Hepatocyte (in vitro differentiated cells): ENCODE results near the gene PI4K2A. TPM values are rescaled to one million over a fixed set of nuclear protein-coding genes. Genes with fewer than 3 reads are reported as not detected.
A peak's percentile ranks its signal among the peaks of the same experiment; 100 is the strongest.

Experiments used
- DNase-seq: peaks from one replicate; pipeline ENCODE4 v3.0.0-alpha.2; 2016; ENCODE audit warnings: low spot score
- H2AFZ ChIP-seq: fragments of 200-600 bp; sonication (generic); 2 replicates; pipeline ENCODE4 v1.6.0; 2016; ENCODE audit warnings: antibody characterized with exemption, mild to moderate bottlenecking
- H3K27ac ChIP-seq: fragments of 200-600 bp; sonication (generic); 2 replicates; pipeline ENCODE4 v1.5.1; 2016; ENCODE audit warnings: mild to moderate bottlenecking
- H3K27me3 ChIP-seq: fragments of 200-600 bp; sonication (generic); 2 replicates; pipeline ENCODE4 v1.6.1; 2016
- H3K36me3 ChIP-seq: fragments of 200-600 bp; sonication (generic); replicated peaks from 2 replicates; pipeline ENCODE4 v1.5.1; 2016; ENCODE audit warnings: low read depth; ENCODE audit not compliant: insufficient read depth
- H3K4me1 ChIP-seq: fragments of 200-600 bp; sonication (generic); 2 replicates; pipeline ENCODE4 v1.5.1; 2016; ENCODE audit warnings: mild to moderate bottlenecking, moderate library complexity; ENCODE audit not compliant: insufficient read depth
- H3K4me2 ChIP-seq: fragments of 200-600 bp; sonication (generic); 2 replicates; pipeline ENCODE4 v1.6.0; 2016
- H3K4me3 ChIP-seq: fragments of 200-600 bp; sonication (generic); 2 replicates; pipeline ENCODE4 v1.5.1; 2016; ENCODE audit warnings: mild to moderate bottlenecking
- H3K79me2 ChIP-seq: fragments of 200-600 bp; sonication (generic); 2 replicates; pipeline ENCODE4 v1.6.0; 2017; ENCODE audit warnings: mild to moderate bottlenecking
- H3K9me2 ChIP-seq: fragments of 200-600 bp; sonication (generic); replicated peaks from 2 replicates; pipeline ENCODE4 v1.6.0; 2017; ENCODE audit warnings: mild to moderate bottlenecking; ENCODE audit not compliant: insufficient read depth
- H3K9me3 ChIP-seq: fragments of 200-600 bp; sonication (generic); 2 replicates; pipeline ENCODE4 v1.5.1; 2016; ENCODE audit warnings: low read depth, mild to moderate bottlenecking
- H4K20me1 ChIP-seq: fragments of 200-600 bp; sonication (generic); 2 replicates; pipeline ENCODE4 v1.6.0; 2016; ENCODE audit warnings: mild to moderate bottlenecking; ENCODE audit not compliant: insufficient read depth, poor library complexity, severe bottlenecking
- CTCF ChIP-seq: fragments of 200-600 bp; sonication (generic); IDR thresholded peaks from 2 replicates; pipeline ENCODE4 v1.5.1; 2016; ENCODE audit warnings: antibody characterized with exemption, mild to moderate bottlenecking; ENCODE audit not compliant: poor library complexity
- EZH2 ChIP-seq: fragments of 200-600 bp; sonication (generic); IDR thresholded peaks from 2 replicates; pipeline ENCODE4 v1.6.1; 2016; ENCODE audit warnings: antibody characterized with exemption, mild to moderate bottlenecking, borderline replicate concordance
- EZH2phosphoT487 ChIP-seq: fragments of 200-600 bp; sonication (generic); IDR thresholded peaks from one replicate; pipeline ENCODE4 v1.6.1; 2018; ENCODE audit warnings: antibody characterized with exemption, mild to moderate bottlenecking, low read depth, moderate library complexity; ENCODE audit not compliant: unreplicated experiment, severe bottlenecking
- WGBS: methylation state at CpG from one replicate; pipeline ENCODE4 v1.1.6; 2016; ENCODE audit warnings: low lambda C conversion rate; ENCODE audit errors: missing lambda C conversion rate; 5-methylcytosine and 5-hydroxymethylcytosine counted together
- polyA plus RNA-seq: library from polyadenylated mRNA; unstranded; fragments of >200 nt; fragmentation: Nextera tagmentation; extraction: Ambion mirVana; gene quantifications from 2 replicates; pipeline ENCODE4 v1.2.1, GENCODE V29; 2016
- total RNA-seq: library from RNA; depleted of rRNA; stranded (reverse); fragments of >200 nt; gene quantifications from 2 replicates; pipeline ENCODE4 v1.2.3, GENCODE V29; 2014

The PI4K2A gene
- total and polyA plus RNA-seq, 2 experiments from 2014 or later: 22.4 to 25.9 TPM

DNA sequence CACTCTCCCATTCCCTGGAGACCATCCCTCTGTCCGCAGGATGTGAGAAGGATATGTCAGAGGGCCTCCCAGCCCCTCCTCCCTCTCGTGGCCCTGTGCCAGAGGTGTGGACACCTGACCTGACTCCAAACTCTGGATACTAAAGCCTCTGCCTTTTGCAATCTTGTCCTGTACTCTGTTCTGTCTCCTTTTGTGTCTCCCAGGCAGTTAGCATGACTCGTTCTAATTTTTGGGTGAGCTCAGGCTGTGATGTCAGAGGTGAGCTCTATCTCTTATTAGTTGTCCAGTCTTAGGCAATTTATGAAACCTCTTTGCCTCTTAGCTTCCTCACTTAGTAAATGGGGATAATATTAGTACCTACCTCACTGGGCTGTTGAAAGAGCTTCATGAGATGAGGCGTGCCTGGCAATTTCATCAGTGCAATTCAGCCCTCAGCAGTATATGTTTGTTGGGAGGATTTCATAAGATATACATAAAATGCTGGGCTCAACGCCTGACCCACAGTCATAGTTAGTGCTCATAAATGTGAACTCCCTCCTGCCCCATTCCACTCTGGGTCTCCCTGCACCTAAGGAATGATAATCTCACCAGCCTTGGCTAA lies 84.0 kb downstream of the PI4K2A start:
- Histone ChIP-seq H3K4me1 (peaks cover 1% of the 10 kb centered on the region), H3K9me3 (no peaks in the 10 kb centered on the region), H3K4me2 (no peak overlapping the region), H2AFZ (no peak overlapping the region), H3K27ac (no peak overlapping the region), H3K27me3 (no peaks in the 10 kb centered on the region), H3K4me3 (no peak overlapping the region), H3K79me2 (no peaks in the 10 kb centered on the region), H3K9me2 (no peaks in the 10 kb centered on the region), H3K36me3 (no peaks in the 10 kb centered on the region), H4K20me1 (no peaks in the 10 kb centered on the region)
- TF ChIP-seq CTCF (no peak), EZH2phosphoT487 (no peak), EZH2 (no peak)
- peak; percentile 41 for DNase-seq
- 78% methylated on average over 5 of the region's 5 CpGs for WGBS

Other genes with a start within 250 kb of the PI4K2A start
- 8.5 and 10.6 TPM in 2 replicates for gene RRP12, start 239.3 kb upstream of the PI4K2A start, total RNA-seq
- 19.6 and 20.6 TPM in 2 replicates for gene RRP12, start 239.3 kb upstream of the PI4K2A start, polyA plus RNA-seq
- gene PGAM1, start 214.5 kb upstream of the PI4K2A start, total RNA-seq: 204 and 214 TPM in 2 replicates
- gene PGAM1, start 214.5 kb upstream of the PI4K2A start, polyA plus RNA-seq: 239 and 254 TPM in 2 replicates
- gene EXOSC1, start 194.7 kb upstream of the PI4K2A start, total RNA-seq: 34.7 and 40.0 TPM in 2 replicates
- gene EXOSC1, start 194.7 kb upstream of the PI4K2A start, polyA plus RNA-seq: 39.1 and 51.7 TPM in 2 replicates
- 54.4 and 57.0 TPM in 2 replicates for gene ZDHHC16, start 194.5 kb upstream of the PI4K2A start, total RNA-seq
- 81.9 and 86.8 TPM in 2 replicates for gene ZDHHC16, start 194.5 kb upstream of the PI4K2A start, polyA plus RNA-seq
- gene MMS19, start 142.2 kb upstream of the PI4K2A start, total RNA-seq: 68.6 and 73.6 TPM in 2 replicates
- 58.4 and 59.8 TPM in 2 replicates for gene MMS19, start 142.2 kb upstream of the PI4K2A start, polyA plus RNA-seq
- gene UBTD1, start 141.7 kb upstream of the PI4K2A start, total RNA-seq: 12.8 and 20.6 TPM in 2 replicates
- gene UBTD1, start 141.7 kb upstream of the PI4K2A start, polyA plus RNA-seq: 37.0 and 37.1 TPM in 2 replicates
- not detected in 2 replicates for gene ANKRD2, start 67.9 kb upstream of the PI4K2A start, total RNA-seq
- gene ANKRD2, start 67.9 kb upstream of the PI4K2A start, polyA plus RNA-seq: 0.15 TPM in 1 of 2 replicates, not detected in the other
- 4.5 and 5.8 TPM in 2 replicates for gene HOGA1, start 56.3 kb upstream of the PI4K2A start, total RNA-seq
- 6.9 TPM in 2 replicates for gene HOGA1, start 56.3 kb upstream of the PI4K2A start, polyA plus RNA-seq
- gene C10orf62, start 51.0 kb upstream of the PI4K2A start, total RNA-seq: 0.23 TPM in 1 of 2 replicates, not detected in the other
- gene C10orf62, start 51.0 kb upstream of the PI4K2A start, polyA plus RNA-seq: not detected in 2 replicates
- gene MORN4, start 7.2 kb upstream of the PI4K2A start, total RNA-seq: 8.5 and 10.6 TPM in 2 replicates
- gene MORN4, start 7.2 kb upstream of the PI4K2A start, polyA plus RNA-seq: 15.6 and 18.4 TPM in 2 replicates
- 23.8 and 26.4 TPM in 2 replicates for gene AVPI1, start 46.6 kb downstream of the PI4K2A start, total RNA-seq
- 28.5 and 34.1 TPM in 2 replicates for gene AVPI1, start 46.6 kb downstream of the PI4K2A start, polyA plus RNA-seq
- 25.4 and 29.5 TPM in 2 replicates for gene MARVELD1, start 73.1 kb downstream of the PI4K2A start, total RNA-seq
- gene MARVELD1, start 73.1 kb downstream of the PI4K2A start, polyA plus RNA-seq: 52.5 and 53.1 TPM in 2 replicates
- gene ZFYVE27, start 96.5 kb downstream of the PI4K2A start, total RNA-seq: 20.1 and 24.9 TPM in 2 replicates
- 30.3 and 31.9 TPM in 2 replicates for gene ZFYVE27, start 96.5 kb downstream of the PI4K2A start, polyA plus RNA-seq
- 17.2 and 18.5 TPM in 2 replicates for gene SFRP5, start 131.3 kb downstream of the PI4K2A start, total RNA-seq
- 36.6 and 48.9 TPM in 2 replicates for gene SFRP5, start 131.3 kb downstream of the PI4K2A start, polyA plus RNA-seq
- 0.12 and 1.5 TPM in 2 replicates for gene GOLGA7B, start 209.2 kb downstream of the PI4K2A start, total RNA-seq
- gene GOLGA7B, start 209.2 kb downstream of the PI4K2A start, polyA plus RNA-seq: 0.11 and 0.15 TPM in 2 replicates